Mesendoderm (in vitro differentiated cells): ENCODE results near the gene NCAPH2.

Experiments used
- DNase-seq: peaks from one replicate; pipeline ENCODE4 v3.0.0; 2013
- H2AK5ac ChIP-seq: 2 replicates; pipeline ENCODE4 v1.6.1; 2013; ENCODE audit warnings: low read length, inconsistent platforms
- H2BK120ac ChIP-seq: 2 replicates; pipeline ENCODE4 v1.6.1; 2013; ENCODE audit warnings: low read depth, mild to moderate bottlenecking, low read length, moderate library complexity, mixed read lengths
- H2BK15ac ChIP-seq: replicated peaks from 2 replicates; pipeline ENCODE4 v1.6.1; 2013; ENCODE audit warnings: low read depth, mild to moderate bottlenecking, moderate library complexity
- H2BK5ac ChIP-seq: 2 replicates; pipeline ENCODE4 v1.6.1; 2013; ENCODE audit warnings: low read length, inconsistent platforms
- H3K18ac ChIP-seq: 2 replicates; pipeline ENCODE4 v1.6.1; 2013; ENCODE audit warnings: mild to moderate bottlenecking, low read length, mixed read lengths
- H3K23ac ChIP-seq: one replicate; pipeline ENCODE4 v1.6.1; 2013; ENCODE audit warnings: low read length
- H3K27ac ChIP-seq: 2 replicates; pipeline ENCODE4 v1.5.1; 2013; ENCODE audit warnings: low read depth, mild to moderate bottlenecking, inconsistent platforms, low read length, moderate library complexity
- H3K27me3 ChIP-seq: 2 replicates; pipeline ENCODE4 v1.6.1; 2013; ENCODE audit warnings: low read length, control low read depth, mild to moderate bottlenecking, inconsistent platforms; ENCODE audit not compliant: insufficient read depth, poor library complexity
- H3K36me3 ChIP-seq: 2 replicates; pipeline ENCODE4 v1.6.1; 2013; ENCODE audit warnings: low read length, inconsistent platforms; ENCODE audit not compliant: control insufficient read depth, insufficient read depth
- H3K4ac ChIP-seq: one replicate; pipeline ENCODE4 v1.6.1; 2013; ENCODE audit warnings: low read depth, mild to moderate bottlenecking, low read length, moderate library complexity
- H3K4me1 ChIP-seq: 2 replicates; pipeline ENCODE4 v1.6.1; 2013; ENCODE audit warnings: low read depth, low read length, inconsistent platforms; ENCODE audit not compliant: control insufficient read depth
- H3K4me2 ChIP-seq: 2 replicates; pipeline ENCODE4 v1.6.1; 2013; ENCODE audit warnings: low read length
- H3K4me3 ChIP-seq: 2 replicates; pipeline ENCODE4 v1.5.1; 2013; ENCODE audit warnings: mild to moderate bottlenecking, low read length
- H3K56ac ChIP-seq: one replicate; pipeline ENCODE4 v1.6.1; 2013; ENCODE audit warnings: low read length
- H3K79me1 ChIP-seq: 2 replicates; pipeline ENCODE4 v1.6.1; 2013; ENCODE audit warnings: low read length, inconsistent platforms
- H3K79me2 ChIP-seq: 2 replicates; pipeline ENCODE4 v1.6.1; 2013; ENCODE audit warnings: mild to moderate bottlenecking, low read length; ENCODE audit not compliant: control insufficient read depth, insufficient read depth
- H3K9ac ChIP-seq: 2 replicates; pipeline ENCODE4 v1.6.1; 2013; ENCODE audit warnings: low read length, inconsistent platforms
- H4K5ac ChIP-seq: one replicate; pipeline ENCODE4 v1.6.1; 2013; ENCODE audit warnings: low read length
- H4K8ac ChIP-seq: one replicate; pipeline ENCODE4 v1.6.1; 2013; ENCODE audit warnings: low read depth, mild to moderate bottlenecking, control low read depth, low read length, moderate library complexity
- WGBS: extraction: QIAGEN DNeasy Blood & Tissue Kit; methylation state at CpG from one replicate; pipeline ENCODE4 v1.1.7; 2013; ENCODE audit warnings: low lambda C conversion rate, missing lambda C conversion rate; ENCODE audit not compliant: insufficient coverage; ENCODE audit errors: extremely low coverage; 5-methylcytosine and 5-hydroxymethylcytosine counted together

NCAPH2 gene

DNA sequence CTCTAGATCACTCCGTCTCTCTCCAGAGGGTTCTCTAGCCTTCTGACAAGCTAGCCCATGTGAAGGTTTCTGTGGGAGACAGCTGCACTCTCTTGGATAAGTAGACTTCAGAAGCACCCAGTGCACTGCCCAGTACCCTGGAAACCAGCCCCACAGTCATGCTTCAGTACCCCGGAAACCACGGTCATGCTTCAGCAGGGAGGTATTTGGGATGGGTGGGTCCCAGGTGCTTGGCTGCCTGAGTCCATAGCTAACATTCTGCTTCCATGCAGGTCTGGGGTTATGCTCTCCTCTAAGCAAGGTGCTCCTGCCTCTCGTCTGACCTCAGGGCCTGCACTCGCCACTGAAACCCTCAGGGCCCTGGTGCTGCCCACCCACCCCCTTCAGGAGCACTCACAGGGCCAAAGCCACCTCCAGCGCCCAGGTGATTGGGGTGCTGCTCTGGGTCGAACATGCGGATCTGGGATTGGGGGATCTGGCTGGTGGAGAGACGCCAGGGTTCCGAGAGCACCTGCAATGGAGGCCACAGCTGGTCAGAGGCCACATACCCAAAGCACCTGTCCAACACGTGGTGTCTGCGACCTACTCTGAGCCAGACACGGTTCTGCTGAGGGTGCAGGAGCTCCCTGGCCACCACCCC is 62.0 kb downstream of the NCAPH2 start:
- no peaks in the 10 kb centered on the region for H3K4me1 ChIP-seq
- no peak overlapping the region for H4K5ac ChIP-seq
- no peak overlapping the region for H3K18ac ChIP-seq
- H2BK120ac ChIP-seq, result no peak overlapping the region
- no peaks in the 10 kb centered on the region for H3K27me3 ChIP-seq
- H2BK5ac ChIP-seq, result no peak overlapping the region
- H2BK15ac ChIP-seq, result no peak overlapping the region
- no peaks in the 10 kb centered on the region for H3K79me1 ChIP-seq
- H3K79me2 ChIP-seq, result no peaks in the 10 kb centered on the region
- no peak overlapping the region for H3K56ac ChIP-seq
- no peak overlapping the region for H3K9ac ChIP-seq
- no peak overlapping the region for H4K8ac ChIP-seq
- no peak overlapping the region for H2AK5ac ChIP-seq
- DNase-seq, result no peak
- no peak overlapping the region for H3K4ac ChIP-seq
- no peak overlapping the region for H3K27ac ChIP-seq
- no peak overlapping the region for H3K4me3 ChIP-seq
- no CpG with 5 or more reads among the region's 13 CpGs for WGBS
- peaks cover 21% of the 10 kb centered on the region for H3K36me3 ChIP-seq
- H3K23ac ChIP-seq, result no peak overlapping the region
- no peak overlapping the region for H3K4me2 ChIP-seq

DNA sequence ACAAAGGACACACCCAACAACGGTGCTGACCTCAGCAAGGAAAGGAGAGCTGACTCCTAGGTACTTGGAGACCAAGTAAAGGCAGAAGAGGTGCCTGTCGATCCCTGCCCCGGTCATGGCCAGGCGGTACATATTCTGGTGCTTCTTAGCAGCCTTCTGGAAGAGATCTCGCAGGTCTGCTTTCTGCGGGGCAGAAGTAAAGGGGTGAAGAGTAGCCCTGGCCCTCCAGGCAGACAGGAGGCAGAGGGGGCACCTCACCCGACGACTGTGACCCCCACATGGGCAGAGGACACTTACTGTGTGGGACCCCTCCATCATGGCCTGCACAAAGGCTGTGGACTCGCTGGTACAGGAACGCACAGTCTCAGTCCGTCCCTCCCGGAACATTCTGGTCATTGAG is 62.8 kb downstream of the NCAPH2 start:
- no peak for DNase-seq
- Histone ChIP-seq H3K56ac (no peak overlapping the region), H3K27me3 (no peaks in the 10 kb centered on the region), H2BK15ac (no peak overlapping the region), H3K4ac (no peak overlapping the region), H3K4me1 (no peaks in the 10 kb centered on the region), H3K36me3 (peaks cover 24% of the 10 kb centered on the region), H3K9ac (no peak overlapping the region), H3K4me3 (no peak overlapping the region), H2BK120ac (no peak overlapping the region), H3K4me2 (no peak overlapping the region), H2BK5ac (no peak overlapping the region), H2AK5ac (no peak overlapping the region), H3K27ac (no peak overlapping the region), H3K18ac (no peak overlapping the region), H3K79me2 (no peaks in the 10 kb centered on the region), H3K23ac (no peak overlapping the region), H3K79me1 (no peaks in the 10 kb centered on the region), H4K5ac (no peak overlapping the region), H4K8ac (no peak overlapping the region)
- WGBS, result no CpG with 5 or more reads among the region's 12 CpGs

DNA sequence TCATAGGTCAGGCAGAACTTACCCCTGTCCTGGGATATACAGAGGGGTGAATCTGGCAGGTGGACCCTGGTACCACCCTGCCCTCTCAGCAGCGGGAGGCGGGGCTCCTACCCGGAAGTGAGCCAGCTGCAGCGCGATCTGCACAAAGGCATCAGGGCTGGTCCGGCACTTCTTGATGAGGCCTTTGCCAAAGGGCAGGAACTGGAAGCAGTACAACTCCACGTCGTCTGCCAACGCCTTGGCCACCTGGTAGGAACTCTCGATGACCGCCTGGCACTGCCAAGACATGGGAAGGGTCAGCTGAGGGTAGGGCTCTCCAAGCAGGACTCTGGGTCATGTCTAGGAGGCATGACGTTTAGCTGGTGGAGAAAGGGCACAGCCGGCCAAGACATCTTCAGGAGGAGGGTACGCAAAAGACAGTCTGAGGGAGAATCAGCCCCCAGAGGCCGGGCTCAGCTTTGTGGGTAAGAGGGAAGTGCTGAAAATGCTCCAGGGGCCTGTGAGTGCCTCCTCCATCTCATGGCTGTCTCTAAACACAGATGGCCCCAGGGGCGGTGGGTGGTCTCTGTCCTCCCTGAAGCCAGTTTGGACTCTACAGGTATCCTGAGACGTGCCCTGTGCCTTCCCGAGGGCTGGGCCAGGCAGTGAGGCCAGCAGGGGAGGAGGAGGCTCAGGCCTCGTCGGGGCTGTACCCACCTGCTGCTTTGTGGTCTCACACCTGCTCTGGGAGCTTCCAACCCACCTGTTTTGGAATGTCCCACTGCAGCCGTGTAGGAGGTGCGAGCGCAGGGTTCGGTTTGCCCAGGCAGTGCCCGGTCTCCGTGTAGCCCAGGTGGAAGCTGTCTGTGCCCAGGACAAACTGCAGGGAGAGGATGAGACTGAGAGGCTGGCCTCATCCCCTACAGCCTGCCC is 63.5 kb downstream of the NCAPH2 start:
- Histone ChIP-seq H4K5ac (no peak overlapping the region), H3K4me2 (no peak overlapping the region), H3K27ac (no peak overlapping the region), H3K4me1 (no peaks in the 10 kb centered on the region), H2BK5ac (no peak overlapping the region), H3K27me3 (no peaks in the 10 kb centered on the region), H3K79me2 (no peaks in the 10 kb centered on the region), H2BK120ac (no peak overlapping the region), H3K23ac (no peak overlapping the region), H3K56ac (no peak overlapping the region), H4K8ac (no peak overlapping the region), H2AK5ac (no peak overlapping the region), H3K18ac (no peak overlapping the region), H3K79me1 (no peaks in the 10 kb centered on the region), H3K9ac (no peak overlapping the region), H2BK15ac (no peak overlapping the region), H3K36me3 (peaks cover 24% of the 10 kb centered on the region), H3K4me3 (no peak overlapping the region), H3K4ac (no peak overlapping the region)
- DNase-seq, result no peak
- WGBS, result no CpG with 5 or more reads among the region's 26 CpGs

DNA sequence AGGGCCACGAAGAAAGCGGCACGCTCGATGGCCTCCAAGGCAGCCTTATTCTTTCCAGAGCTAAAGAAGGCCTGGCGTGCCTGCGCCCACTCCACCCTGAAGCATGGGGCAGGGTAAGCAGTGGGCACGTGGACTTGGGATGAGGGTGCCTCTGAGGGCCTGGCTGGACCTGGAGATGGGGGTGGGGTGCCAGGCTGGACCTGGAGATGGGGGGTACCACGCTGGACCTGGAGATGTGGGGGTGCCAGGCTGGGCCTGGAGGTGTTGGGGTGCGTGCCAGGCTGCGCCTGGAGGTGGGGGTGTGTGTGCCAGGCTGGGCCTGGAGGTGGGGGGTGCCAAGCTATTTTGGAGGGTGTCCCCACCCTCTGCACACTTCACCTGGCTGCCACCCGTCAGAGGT is 64.9 kb downstream of the NCAPH2 start:
- no peak overlapping the region for H2BK15ac ChIP-seq
- no peak overlapping the region for H3K4me2 ChIP-seq
- DNase-seq, result no peak
- H2AK5ac ChIP-seq, result no peak overlapping the region
- no peak overlapping the region for H2BK5ac ChIP-seq
- H3K27ac ChIP-seq, result no peak overlapping the region
- H3K56ac ChIP-seq, result no peak overlapping the region
- H3K4me3 ChIP-seq, result no peak overlapping the region
- H3K27me3 ChIP-seq, result no peaks in the 10 kb centered on the region
- H3K18ac ChIP-seq, result no peak overlapping the region
- H3K4ac ChIP-seq, result no peak overlapping the region
- no peak overlapping the region for H2BK120ac ChIP-seq
- no peaks in the 10 kb centered on the region for H3K4me1 ChIP-seq
- H3K36me3 ChIP-seq, result peaks cover 24% of the 10 kb centered on the region
- no peak overlapping the region for H4K8ac ChIP-seq
- no peak overlapping the region for H4K5ac ChIP-seq
- H3K9ac ChIP-seq, result no peak overlapping the region
- no peak overlapping the region for H3K23ac ChIP-seq
- H3K79me2 ChIP-seq, result no peaks in the 10 kb centered on the region
- H3K79me1 ChIP-seq, result no peaks in the 10 kb centered on the region
- no CpG with 5 or more reads among the region's 11 CpGs for WGBS

DNA sequence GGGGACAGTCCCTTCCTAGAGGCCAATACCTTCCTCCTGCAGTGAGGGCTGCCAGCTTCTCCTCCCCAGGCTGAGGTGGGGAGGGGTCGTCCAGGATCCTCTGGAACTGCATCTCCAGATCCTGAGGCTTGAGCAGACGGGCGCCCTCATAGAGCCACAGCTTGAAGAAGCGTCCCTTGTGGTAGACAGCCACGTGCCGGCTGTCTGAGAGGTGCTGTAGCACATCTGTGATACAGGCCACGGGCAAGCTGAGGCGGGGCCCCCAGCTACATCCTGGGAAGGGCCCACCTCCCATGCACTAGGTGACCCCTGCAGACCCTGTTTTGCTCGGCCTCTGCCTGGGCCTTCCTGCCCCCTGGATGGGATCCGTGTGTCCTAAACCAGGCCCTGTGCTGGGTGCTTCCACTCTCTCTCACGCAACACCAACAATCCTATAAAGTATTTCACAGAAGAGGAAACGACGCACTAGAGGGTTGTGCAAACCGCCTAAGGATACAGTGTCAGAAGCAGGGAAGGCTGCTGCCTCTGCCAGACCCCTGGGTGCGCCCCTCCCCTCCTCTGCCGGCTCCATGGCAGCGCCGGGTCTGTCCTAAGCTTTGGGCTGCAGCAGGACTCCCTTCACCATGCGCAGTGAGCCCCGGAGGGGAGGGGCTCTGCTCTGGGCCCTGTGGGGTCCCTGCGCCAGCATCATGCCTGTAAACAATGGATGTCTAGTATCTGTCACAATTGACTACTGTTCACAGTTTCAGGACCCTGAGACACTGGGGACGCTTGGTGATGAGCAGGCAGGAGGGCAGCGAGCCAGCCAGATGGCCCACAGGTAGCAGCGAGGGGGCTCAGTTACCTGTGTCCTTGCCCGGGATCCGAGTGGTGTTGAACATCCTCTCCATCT is 65.7 kb downstream of the NCAPH2 start:
- Histone ChIP-seq H4K5ac (no peak overlapping the region), H3K4me3 (no peak overlapping the region), H2BK120ac (no peak overlapping the region), H2BK15ac (no peak overlapping the region), H3K79me1 (no peaks in the 10 kb centered on the region), H3K4ac (no peak overlapping the region), H3K79me2 (no peaks in the 10 kb centered on the region), H3K9ac (no peak overlapping the region), H3K4me1 (no peaks in the 10 kb centered on the region), H2BK5ac (no peak overlapping the region), H2AK5ac (no peak overlapping the region), H3K36me3 (peaks cover 24% of the 10 kb centered on the region), H3K56ac (no peak overlapping the region), H3K27me3 (no peaks in the 10 kb centered on the region), H3K23ac (no peak overlapping the region), H3K18ac (no peak overlapping the region), H3K27ac (no peak overlapping the region), H3K4me2 (no peak overlapping the region), H4K8ac (no peak overlapping the region)
- no CpG with 5 or more reads among the region's 26 CpGs for WGBS
- DNase-seq, result no peak
